Thyroid gland (tissue), 4 donors: Measurements from ENCODE around the gene RGPD5. TPM values are rescaled to one million over a fixed set of nuclear protein-coding genes. Genes with fewer than 3 reads are reported as not detected.
"Not testable (repeated sequence)": the region's sequence is repeated elsewhere in the genome, so short reads cannot be mapped to it uniquely, and the experiment has no call there.

Experiments used
- DNase-seq, 2 donors: peaks; one replicate each; pipeline ENCODE4 v3.0.0-alpha.2; 2019
- H3K27ac ChIP-seq, 3 donors: fragments of 200-600 bp; sonication (generic); 1 replicate in 2 of 3; 2 replicates in 1 of 3; pipeline ENCODE4 v1.5.1; 2016 to 2019; ENCODE audit warnings: mild to moderate bottlenecking in 1 of 3, moderate library complexity in 1 of 3
- H3K27me3 ChIP-seq: fragments of 200-600 bp; sonication (generic); one replicate; pipeline ENCODE4 v1.5.1; 2019
- H3K36me3 ChIP-seq, 2 donors: fragments of 200-600 bp; sonication (generic); one replicate each; pipeline ENCODE4 v1.5.1; 2016 to 2019
- H3K4me1 ChIP-seq, 2 donors: fragments of 200-600 bp; sonication (generic); one replicate each; pipeline ENCODE4 v1.5.1; 2017 to 2019
- H3K4me3 ChIP-seq, 3 donors: fragments of 200-600 bp; sonication (generic); replicated peaks in 1 of 3; 1 replicate in 2 of 3; 2 replicates in 1 of 3; pipeline ENCODE4 v1.5.1; 2016; ENCODE audit warnings: mild to moderate bottlenecking in 1 of 3
- H3K9me3 ChIP-seq: fragments of 200-600 bp; sonication (generic); one replicate; pipeline ENCODE4 v1.5.1; 2017
- whole genome bisulfite sequencing, 2 donors: methylation state at CpG; one replicate each; pipeline ENCODE4 v1.1.5; 2017; 5-methylcytosine and 5-hydroxymethylcytosine counted together
- intact Hi-C: fragments of 100-400 bp; cut with DNase I; formaldehyde crosslinking; loops from one replicate; pipeline ENCODE4 v1.15.1; 2023
- total RNA-seq, 4 donors: library from RNA; depleted of rRNA; stranded (reverse); fragments of >200 nt; gene quantifications; one replicate each; pipeline ENCODE4 v1.2.3, GENCODE V29; 2016

Gene RGPD5
- total RNA-seq, 4 donors from 2014 or later, result 42.8 to 209 (median 68.8) TPM

DNA sequence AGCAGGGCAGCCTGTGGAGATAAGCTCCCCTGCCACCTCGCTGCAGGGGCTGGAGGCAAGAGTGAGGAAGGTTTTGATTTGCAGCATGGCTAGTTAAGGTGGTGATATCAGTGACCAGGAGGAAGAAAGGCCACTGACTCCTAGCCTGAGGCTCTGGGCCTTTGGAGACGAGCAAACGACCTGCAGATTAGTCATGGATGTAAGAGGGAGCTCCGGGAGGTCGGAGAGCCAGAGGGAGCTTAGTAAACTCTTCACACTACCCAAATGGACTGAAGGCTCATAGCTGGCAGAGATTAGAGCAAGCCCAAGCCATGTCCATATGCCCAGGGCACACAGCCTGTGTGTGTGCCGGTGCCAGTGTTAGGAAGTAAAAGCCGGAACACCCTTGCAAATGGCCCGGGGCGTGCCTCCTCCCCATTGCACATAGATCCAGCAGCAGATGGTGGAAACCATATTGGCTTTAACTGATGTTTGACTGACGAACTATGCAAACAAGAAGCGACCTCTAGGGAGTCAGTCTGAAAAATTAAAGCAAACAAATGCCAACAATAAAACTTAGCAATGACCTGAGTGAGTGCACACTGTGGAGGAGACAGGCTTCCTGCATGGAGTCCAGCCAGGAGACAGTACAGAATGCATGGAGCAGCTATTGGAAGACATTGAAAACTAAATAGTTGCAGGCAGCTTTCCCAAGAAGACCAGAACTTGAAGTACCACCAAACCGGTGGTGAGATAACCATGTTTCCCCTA is 2.4 kb upstream of the RGPD5 start:
- no CpG with 5 or more reads among the region's 12 CpGs for WGBS, 2 donors

DNA sequence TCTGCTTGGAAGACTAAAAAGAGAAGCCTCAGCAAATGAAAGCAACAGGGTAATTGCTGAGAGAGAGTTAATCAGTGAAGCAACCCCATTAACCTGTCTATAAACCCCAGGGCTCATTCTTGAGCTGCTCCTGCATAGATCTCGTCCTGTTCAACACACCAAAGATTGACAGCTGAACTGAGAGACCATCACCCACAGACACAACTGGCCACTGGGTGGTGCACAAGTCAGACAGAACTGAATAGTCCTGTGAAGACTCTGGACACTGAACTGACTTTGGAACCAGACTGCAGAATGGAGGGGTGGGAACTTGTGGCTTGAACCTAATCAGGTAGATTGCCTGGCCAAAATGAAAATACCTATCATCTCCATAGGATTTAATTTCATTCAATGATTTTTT is 1.4 kb upstream of the RGPD5 start:
- no CpG with 5 or more reads among the region's 1 CpG for WGBS, 2 donors
- H3K36me3 ChIP-seq, intact Hi-C loops: not testable (repeated sequence)

More for the DNA sequence above, 2.4 kb upstream of the RGPD5 start:
- H3K27ac ChIP-seq, H3K4me3 ChIP-seq, H3K4me1 ChIP-seq, intact Hi-C loops, H3K36me3 ChIP-seq, H3K27me3 ChIP-seq, H3K9me3 ChIP-seq, DNase-seq: not testable (repeated sequence)

DNA sequence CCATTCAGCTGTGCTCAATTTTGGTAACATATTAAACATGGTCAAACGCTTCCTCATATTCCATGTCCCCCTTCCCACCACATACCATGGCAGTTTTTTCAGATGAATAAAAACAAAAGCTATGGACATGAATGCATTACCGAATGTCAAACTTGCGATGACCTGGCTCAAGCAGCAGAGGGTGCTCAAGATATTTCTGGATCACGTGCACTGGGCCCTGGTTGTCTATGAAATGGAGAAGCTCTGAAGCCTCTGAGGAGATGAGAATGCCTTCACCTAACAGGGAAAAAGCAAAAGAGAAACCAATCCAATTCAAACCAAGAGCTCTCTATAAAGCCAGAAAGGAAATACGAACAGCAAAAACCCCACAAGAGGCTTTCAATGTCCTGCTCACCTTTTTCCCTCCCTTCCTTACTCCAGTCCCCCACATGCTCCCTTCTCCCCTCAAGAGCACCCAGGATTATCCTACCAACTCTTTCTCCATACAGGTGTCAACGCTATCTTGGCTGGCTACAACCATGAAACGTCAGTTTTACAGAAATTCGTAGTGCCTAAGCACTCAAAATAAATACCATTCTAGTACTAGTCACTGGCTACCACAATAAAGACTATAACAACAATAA is 77.1 kb downstream of the RGPD5 start:
- H3K36me3 ChIP-seq, result not testable (repeated sequence)
- WGBS, 2 donors, result no CpG with 5 or more reads among the region's 8 CpGs

More for the DNA sequence above, 1.4 kb upstream of the RGPD5 start:
- H3K4me3 ChIP-seq, H3K27ac ChIP-seq, H3K27me3 ChIP-seq, H3K4me1 ChIP-seq, DNase-seq, H3K9me3 ChIP-seq: not testable (repeated sequence)

DNA sequence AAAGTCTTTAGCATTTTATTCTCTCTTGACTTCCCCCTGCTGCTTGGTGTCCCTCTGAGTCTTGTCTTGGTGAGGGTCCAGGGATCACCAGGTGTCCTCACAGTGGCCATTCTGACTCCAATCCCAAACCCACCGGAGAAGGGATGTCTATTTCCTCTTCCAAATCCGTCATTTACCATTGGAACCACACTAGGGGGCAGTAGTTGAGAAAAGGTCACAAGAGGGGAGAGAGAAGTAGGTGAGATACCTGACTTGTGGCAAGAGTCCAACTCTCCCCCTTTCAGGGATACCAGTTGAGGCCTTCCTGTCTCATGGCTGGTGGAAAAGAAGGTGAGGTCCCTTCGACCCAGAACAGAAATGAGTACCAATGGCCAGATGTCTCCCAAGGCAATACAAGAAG is 82.5 kb downstream of the RGPD5 start:
- H3K4me3 ChIP-seq, H3K4me1 ChIP-seq, DNase-seq, intact Hi-C loops, H3K36me3 ChIP-seq, H3K27ac ChIP-seq, H3K27me3 ChIP-seq, H3K9me3 ChIP-seq: not testable (repeated sequence)
- no CpG with 5 or more reads among the region's 3 CpGs for WGBS, 2 donors

More for the DNA sequence above, 77.1 kb downstream of the RGPD5 start:
- H3K27me3 ChIP-seq, H3K4me1 ChIP-seq, H3K27ac ChIP-seq, H3K9me3 ChIP-seq, H3K4me3 ChIP-seq, intact Hi-C loops, DNase-seq: not testable (repeated sequence)

DNA sequence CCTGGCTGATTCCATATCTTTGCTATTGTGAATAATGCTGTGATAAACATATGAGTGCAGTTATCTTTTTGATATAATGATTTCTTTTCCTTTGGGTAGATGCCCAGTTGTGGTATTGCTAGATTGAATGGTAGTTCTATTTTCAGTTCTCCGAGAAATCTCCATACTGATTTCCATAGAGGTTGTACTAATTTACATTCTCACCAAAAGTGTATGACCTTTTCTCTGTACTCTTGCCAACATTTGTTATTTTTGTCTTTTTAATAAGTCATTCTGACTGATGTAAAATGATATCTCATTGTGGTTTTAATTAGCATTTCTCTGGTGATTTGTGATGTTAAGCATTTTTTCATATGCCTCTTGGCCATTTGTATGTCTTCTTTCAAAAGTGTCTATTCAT is 88.0 kb downstream of the RGPD5 start:
- H3K36me3 ChIP-seq, H3K4me1 ChIP-seq, H3K9me3 ChIP-seq, H3K27me3 ChIP-seq, H3K27ac ChIP-seq, intact Hi-C loops, DNase-seq, H3K4me3 ChIP-seq: not testable (repeated sequence)
- WGBS, 2 donors, result no CpG with 5 or more reads among the region's 1 CpG

DNA sequence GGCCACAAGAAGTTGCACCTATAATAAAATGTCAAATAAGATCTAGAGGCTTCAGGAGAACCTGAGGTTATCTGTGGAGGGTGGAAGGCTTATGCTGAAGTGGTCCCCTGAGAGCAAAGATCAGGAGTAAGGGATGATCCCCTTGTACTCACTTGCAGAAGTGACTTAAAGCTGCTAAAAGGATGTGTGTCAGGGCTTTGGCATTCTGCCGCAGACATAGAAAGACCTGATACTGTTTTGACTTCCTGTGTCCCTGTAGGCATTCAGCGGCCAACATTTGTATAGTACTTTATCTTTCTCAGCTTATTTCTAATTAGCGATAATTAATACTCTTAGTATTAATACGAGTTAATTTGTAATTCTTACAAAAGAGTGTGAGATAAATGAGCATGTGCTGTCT is 94.3 kb downstream of the RGPD5 start:
- WGBS, 2 donors, result no CpG with 5 or more reads among the region's 4 CpGs
- DNase-seq, H3K4me1 ChIP-seq, H3K27me3 ChIP-seq, H3K9me3 ChIP-seq, H3K27ac ChIP-seq, H3K36me3 ChIP-seq, H3K4me3 ChIP-seq, intact Hi-C loops: not testable (repeated sequence)

DNA sequence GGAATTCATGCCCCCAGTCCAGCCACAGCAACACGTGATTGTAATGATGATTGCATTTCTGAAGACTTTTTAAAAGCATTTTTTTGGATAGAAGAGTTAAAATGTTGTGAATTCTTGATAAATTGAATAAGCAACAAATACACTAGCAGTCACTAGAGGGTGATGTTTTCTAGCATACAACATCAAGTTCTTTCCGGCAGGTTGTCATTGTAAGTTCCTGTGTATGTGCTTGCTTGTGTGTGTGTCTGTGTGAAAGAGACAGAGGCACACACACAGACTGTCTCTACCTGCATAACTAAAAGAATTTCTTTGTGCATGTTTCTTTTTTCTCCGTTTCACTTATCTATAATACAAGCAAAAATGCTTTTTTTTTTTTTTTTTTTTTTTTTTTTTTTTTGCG is 95.8 kb downstream of the RGPD5 start:
- WGBS, 2 donors, result no CpG with 5 or more reads among the region's 4 CpGs
- H3K27ac ChIP-seq, H3K27me3 ChIP-seq, DNase-seq, H3K36me3 ChIP-seq, intact Hi-C loops, H3K4me1 ChIP-seq, H3K4me3 ChIP-seq, H3K9me3 ChIP-seq: not testable (repeated sequence)

DNA sequence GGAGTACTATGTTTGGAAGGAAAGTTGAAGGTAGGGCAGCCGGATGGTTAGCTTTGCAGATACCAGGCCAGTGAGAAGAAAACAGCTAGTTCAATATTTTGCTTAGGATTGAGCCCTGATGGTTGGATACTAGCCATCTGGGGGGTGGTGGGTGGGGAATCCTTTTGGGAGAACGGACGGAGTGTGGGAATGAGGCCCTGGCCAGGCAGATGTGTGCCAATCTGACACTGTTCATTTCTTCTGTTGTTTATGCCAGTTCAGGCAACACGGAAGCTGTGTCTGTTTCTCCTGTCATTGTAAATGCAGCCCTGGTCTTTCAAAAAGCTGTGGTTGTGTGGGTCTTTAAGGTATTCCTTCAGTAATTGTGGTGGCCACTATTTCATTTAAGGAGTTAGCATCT is 96.9 kb downstream of the RGPD5 start:
- H3K36me3 ChIP-seq, H3K4me1 ChIP-seq, intact Hi-C loops, DNase-seq, H3K27ac ChIP-seq, H3K27me3 ChIP-seq, H3K9me3 ChIP-seq, H3K4me3 ChIP-seq: not testable (repeated sequence)
- WGBS, 2 donors, result no CpG with 5 or more reads among the region's 4 CpGs

DNA sequence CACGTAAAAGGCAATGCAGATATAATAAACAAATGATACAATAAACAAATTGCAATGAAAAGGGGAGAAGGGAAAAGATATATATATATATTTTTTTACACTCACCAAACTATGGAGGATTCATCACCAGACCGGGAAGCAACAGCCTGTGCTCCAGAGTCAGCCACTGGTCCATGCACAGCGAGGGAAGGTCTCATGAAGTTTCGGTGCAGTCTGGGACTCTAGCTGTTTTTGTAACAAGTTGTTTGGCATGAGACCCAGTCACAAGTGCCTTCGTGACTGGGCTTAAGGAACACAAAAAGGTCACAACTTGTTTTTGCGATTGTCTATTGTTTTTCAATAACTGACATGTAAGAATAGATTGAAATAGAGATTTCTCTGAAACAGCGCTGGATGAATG is 99.6 kb downstream of the RGPD5 start:
- not testable (repeated sequence) for H3K36me3 ChIP-seq
- no CpG with 5 or more reads among the region's 7 CpGs for WGBS, 2 donors

DNA sequence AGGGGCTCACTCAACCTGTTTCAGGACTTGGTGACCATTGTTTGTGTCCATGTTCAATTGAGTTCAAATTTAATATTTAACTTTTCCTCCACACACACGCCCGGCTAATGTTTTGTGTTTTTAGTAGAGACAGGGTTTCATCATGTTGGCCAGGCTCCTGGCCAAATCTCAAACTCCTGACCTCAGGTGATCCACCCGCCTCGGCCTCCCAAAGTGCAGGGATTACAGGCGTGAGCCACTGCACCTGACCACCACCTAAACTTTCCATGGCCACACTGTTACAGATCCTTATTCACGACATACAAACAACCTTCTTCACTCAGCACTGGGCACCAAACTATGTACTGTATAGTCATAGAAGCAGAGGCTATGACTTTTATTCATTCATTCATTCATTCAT is 100.0 kb downstream of the RGPD5 start:
- H3K27ac ChIP-seq, H3K27me3 ChIP-seq, H3K9me3 ChIP-seq, DNase-seq, intact Hi-C loops, H3K4me1 ChIP-seq, H3K4me3 ChIP-seq, H3K36me3 ChIP-seq: not testable (repeated sequence)
- no CpG with 5 or more reads among the region's 6 CpGs for WGBS, 2 donors

More for the DNA sequence above, 99.6 kb downstream of the RGPD5 start:
- H3K9me3 ChIP-seq, H3K27me3 ChIP-seq, H3K4me1 ChIP-seq, DNase-seq, H3K27ac ChIP-seq, H3K4me3 ChIP-seq, intact Hi-C loops: not testable (repeated sequence)

DNA sequence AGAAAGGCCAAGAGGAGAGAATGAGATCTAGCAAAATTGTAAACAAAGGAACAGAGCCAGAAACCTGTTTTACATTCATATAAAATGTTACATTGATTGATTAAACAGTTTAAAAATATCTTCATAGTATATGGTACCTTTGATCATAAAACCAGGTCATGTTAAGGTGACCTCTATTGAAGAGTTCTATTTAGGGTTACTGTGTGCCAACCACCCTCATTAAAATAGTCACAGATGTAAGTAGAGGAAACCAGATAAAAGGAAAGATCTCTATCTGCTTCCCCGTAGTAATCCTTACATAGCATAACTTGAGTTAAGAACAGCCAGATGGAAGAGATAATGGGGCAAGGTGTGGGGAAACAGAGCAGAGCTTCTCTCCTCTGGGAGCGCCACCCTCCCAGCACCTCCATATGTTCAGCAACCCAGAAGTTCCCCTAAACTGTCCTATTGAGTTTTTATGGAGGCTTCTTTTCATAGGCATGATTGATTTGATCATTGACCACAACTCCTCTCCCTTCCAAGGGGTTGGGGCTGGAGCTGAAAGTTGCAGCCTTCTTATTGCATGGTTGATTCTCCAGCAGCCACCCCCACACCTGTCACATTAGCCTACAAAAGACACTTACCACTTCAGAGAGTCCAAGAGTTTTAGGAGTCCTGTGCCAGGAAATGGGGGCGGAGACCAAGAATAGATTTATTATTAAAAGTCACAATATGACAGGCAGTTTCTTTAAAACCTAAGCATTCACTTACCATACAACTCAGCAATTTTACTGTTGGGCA is 101.2 kb downstream of the RGPD5 start:
- WGBS, 2 donors, result no CpG with 5 or more reads among the region's 3 CpGs
- H3K36me3 ChIP-seq, H3K4me1 ChIP-seq, DNase-seq, H3K27me3 ChIP-seq, intact Hi-C loops, H3K4me3 ChIP-seq, H3K27ac ChIP-seq, H3K9me3 ChIP-seq: not testable (repeated sequence)

DNA sequence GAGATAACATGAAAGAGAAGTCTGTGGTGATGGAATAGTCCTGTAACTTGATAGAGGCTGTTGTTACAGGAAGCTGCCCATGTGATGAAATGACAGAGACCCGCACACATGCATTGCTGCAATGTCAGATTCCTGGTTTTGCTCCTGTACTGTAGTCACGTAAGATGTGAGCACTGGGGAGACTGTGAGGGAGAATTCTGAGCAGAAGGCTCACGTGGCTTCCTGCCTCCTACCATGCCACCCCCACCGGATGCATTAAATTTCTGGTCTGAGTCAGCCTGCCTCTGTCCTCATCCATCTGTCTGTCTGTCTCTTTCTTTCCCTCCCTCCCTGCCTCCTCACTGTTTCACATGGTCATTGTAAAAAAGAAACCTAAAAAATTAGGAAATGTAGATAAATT is 102.1 kb downstream of the RGPD5 start:
- H3K27ac ChIP-seq, H3K27me3 ChIP-seq, intact Hi-C loops, H3K4me3 ChIP-seq, DNase-seq, H3K4me1 ChIP-seq, H3K9me3 ChIP-seq, H3K36me3 ChIP-seq: not testable (repeated sequence)
- WGBS, 2 donors, result no CpG with 5 or more reads among the region's 4 CpGs
